Lower leg skin (tissue), 4 donors: Measurements from ENCODE around the gene NLN. TPM values are rescaled to one million over a fixed set of nuclear protein-coding genes. Genes with fewer than 3 reads are reported as not detected.
"Not testable (repeated sequence)": the region's sequence is repeated elsewhere in the genome, so short reads cannot be mapped to it uniquely, and the experiment has no call there.

Source experiments
- DNase-seq, 2 donors: peaks; one replicate each; pipeline ENCODE4 v3.0.0-alpha.2; 2019; ENCODE audit warnings: low spot score in 2 of 2
- H3K4me3 ChIP-seq: fragments of 200-600 bp; sonication (generic); 2 replicates; pipeline ENCODE4 v1.5.1; 2017; ENCODE audit warnings: mild to moderate bottlenecking, low read depth; ENCODE audit not compliant: poor library complexity, severe bottlenecking
- POLR2A ChIP-seq, 2 donors: fragments of 450-650 bp; IDR thresholded peaks; one replicate each; pipeline ENCODE4 v1.6.1; 2016 to 2017; ENCODE audit warnings: antibody characterized with exemption in 2 of 2, mild to moderate bottlenecking in 1 of 2, moderate library complexity in 1 of 2
- WGBS, 2 donors: methylation state at CpG; one replicate each; pipeline ENCODE4 v1.1.5; 2018; 5-methylcytosine and 5-hydroxymethylcytosine counted together
- intact Hi-C: fragments of 100-400 bp; cut with DNase I; formaldehyde crosslinking; loops from one replicate; pipeline ENCODE4 v1.15.0; 2023; ENCODE audit warnings: low total_unique reads
- total RNA-seq, 4 donors: library from RNA; depleted of rRNA; stranded (reverse); fragments of >200 nt; gene quantifications; one replicate each; pipeline ENCODE4 v1.1.0, GENCODE V29; 2016
- TF ChIP-seq, protein P1 (sequence below), 3 donors: fragments of 450-650 bp; IDR thresholded peaks; one replicate each; pipeline ENCODE4 v1.5.1; 2016; ENCODE audit warnings: antibody characterized with exemption in 3 of 3, mild to moderate bottlenecking in 3 of 3, moderate library complexity in 2 of 3

The NLN gene
- total RNA-seq, 4 donors from 2014 or later: 14.0 to 18.8 (median 16.4) TPM

DNA sequence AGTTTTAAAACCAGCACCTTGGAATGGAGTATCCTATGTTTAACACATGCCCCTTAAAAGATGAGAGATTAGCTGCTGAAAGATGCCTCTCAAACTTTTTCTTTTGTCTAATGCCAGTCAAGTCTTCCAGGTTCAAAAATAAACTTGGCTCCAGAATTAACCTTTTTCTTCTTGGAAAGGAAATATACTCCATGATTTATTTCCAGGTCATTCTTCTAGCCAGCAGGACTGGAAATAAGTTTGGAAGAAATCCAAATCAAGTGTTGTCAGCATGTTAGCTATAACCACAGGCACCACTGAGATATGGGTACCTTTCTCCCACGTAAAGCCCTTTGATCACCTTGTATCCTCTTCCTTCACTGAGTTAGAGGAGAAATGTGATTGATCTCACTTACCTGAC, 56.1 kb downstream of the NLN start:
- H3K4me3 ChIP-seq: no peak overlapping the region
- no peak for DNase-seq
- TF ChIP-seq POLR2A (IDR thresholded peaks at IDR 0.05): no peak
- TF ChIP-seq, protein P1, sequence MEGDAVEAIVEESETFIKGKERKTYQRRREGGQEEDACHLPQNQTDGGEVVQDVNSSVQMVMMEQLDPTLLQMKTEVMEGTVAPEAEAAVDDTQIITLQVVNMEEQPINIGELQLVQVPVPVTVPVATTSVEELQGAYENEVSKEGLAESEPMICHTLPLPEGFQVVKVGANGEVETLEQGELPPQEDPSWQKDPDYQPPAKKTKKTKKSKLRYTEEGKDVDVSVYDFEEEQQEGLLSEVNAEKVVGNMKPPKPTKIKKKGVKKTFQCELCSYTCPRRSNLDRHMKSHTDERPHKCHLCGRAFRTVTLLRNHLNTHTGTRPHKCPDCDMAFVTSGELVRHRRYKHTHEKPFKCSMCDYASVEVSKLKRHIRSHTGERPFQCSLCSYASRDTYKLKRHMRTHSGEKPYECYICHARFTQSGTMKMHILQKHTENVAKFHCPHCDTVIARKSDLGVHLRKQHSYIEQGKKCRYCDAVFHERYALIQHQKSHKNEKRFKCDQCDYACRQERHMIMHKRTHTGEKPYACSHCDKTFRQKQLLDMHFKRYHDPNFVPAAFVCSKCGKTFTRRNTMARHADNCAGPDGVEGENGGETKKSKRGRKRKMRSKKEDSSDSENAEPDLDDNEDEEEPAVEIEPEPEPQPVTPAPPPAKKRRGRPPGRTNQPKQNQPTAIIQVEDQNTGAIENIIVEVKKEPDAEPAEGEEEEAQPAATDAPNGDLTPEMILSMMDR (IDR thresholded peaks at IDR 0.05): no peak
- WGBS, 2 donors: 81 to 82% methylated on average over 1 of the region's 1 CpG
- intact Hi-C loops: no loop called here

DNA sequence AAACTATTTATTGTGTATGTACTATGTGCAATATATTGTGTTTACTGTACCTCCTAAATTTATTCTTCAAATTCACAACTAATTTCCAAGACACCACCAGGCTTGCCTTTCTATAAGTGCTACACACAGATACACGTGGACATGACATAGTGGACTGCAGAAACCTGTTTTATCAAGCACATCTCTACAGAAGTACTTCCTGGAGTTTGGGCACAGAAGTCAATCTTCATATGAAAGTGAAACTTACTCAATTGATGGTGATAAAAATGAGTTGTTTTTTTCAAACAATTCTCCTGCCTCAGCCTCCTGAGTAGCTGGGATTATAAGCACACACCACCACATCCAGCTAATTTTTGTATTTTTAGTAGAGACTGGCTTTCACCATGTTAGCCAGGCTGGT, 57.6 kb downstream of the NLN start:
- no peak for DNase-seq
- WGBS, 2 donors: 42 to 64% methylated on average over 1 of the region's 1 CpG
- intact Hi-C loops: no loop called here
- TF ChIP-seq, protein P1 (IDR thresholded peaks at IDR 0.05): no peak
- TF ChIP-seq POLR2A (IDR thresholded peaks at IDR 0.05): no peak
- no peak overlapping the region for H3K4me3 ChIP-seq

DNA sequence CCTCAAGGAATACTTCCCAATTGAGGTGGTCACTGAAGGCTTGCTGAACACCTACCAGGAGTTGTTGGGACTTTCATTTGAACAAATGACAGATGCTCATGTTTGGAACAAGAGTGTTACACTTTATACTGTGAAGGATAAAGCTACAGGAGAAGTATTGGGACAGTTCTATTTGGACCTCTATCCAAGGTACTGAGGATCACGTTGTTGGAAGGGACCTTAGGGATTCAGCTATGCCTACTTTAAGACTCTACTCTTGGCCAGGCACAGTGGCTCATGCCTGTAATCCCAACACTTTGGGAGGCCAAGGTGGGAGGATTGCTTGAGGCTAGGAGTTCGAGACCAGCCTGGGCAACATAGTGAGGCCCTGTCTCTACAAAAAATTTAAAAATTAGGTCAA, 66.3 kb downstream of the NLN start:
- DNase-seq, intact Hi-C loops, H3K4me3 ChIP-seq: not testable (repeated sequence)
- WGBS, 2 donors: 94 to 98% methylated on average over 2 of the region's 2 CpGs

DNA sequence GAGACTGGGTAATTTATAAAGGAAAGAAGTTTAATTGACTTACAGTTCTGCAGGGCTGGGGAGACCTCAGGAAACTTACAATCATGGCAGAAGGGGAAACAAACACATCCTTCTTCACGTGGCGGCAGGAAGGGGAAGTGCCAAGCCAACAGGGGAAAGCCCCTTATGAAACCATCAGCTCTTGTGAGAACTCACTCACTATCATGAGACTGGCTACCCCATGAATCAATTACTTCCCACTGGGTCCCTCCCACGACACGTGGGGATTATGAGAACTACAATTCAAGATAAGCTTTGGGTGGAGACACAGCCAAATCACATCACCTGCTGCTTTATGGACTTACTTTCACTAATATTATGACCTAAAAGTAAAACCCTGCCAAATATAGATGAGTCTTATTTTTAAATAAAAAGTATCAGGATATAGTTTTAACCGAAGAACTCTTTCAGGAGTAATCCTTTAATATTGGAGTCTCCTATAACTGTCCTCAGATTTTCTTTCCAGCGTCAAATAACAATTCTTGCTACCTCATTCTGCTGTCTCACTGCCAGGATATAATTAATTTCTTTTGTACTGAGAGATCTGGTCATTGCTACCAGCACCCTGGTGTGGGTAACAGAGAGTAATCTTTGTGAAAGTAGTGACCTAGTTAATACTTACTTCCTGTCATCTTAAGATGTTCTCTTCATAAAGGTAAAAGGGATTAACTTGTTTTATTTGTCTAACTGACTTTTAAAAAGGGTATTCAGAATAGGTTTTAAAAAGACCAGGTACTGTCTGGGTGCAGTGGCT, 68.6 kb downstream of the NLN start:
- H3K4me3 ChIP-seq: no peak overlapping the region
- TF ChIP-seq, protein P1 (IDR thresholded peaks at IDR 0.05): no peak
- TF ChIP-seq POLR2A (IDR thresholded peaks at IDR 0.05): no peak
- 74 to 81% methylated on average over 6 of the region's 6 CpGs for WGBS, 2 donors
- intact Hi-C loops: no loop called here
- no peak for DNase-seq

DNA sequence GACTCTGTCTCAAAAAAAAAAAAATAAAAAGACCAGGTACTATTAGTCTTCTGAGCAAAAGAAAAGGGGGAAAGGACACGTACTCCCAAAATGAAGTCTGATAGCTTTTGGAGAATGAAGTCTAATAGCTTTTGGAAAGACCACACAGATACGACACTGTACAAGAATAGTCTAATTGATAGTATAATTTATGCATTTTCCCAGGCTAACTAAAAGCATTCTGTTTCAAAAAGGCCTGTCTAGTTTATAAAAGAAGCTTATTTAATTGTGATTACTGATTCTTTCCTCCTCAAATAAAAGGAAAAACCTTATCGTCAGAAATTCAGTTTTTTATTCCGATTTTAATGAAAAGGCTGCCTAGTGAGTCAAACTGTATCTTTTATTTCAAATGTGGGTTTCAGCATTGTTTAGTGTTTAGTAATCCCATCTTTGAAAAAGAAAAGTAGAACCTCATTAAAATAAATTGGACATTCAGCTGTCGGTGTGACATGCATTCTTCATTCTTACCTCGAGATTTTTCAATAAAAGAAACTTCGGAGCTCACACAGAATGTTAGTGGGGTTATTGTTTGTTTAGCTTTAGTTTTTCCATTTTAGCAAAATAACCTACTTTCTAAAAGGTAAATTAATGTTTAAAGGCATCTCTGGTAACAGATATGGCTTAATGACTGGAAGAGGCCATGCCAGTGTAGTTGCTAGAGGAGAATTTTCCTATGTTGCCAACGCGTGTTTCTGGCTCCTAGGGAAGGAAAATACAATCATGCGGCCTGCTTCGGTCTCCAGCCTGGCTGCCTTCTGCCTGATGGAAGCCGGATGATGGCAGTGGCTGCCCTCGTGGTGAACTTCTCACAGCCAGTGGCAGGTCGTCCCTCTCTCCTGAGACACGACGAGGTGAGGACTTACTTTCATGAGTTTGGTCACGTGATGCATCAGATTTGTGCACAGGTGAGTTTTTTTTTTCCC, 70.0 kb downstream of the NLN start:
- no peak for DNase-seq
- 89 to 91% methylated on average over 17 of the region's 17 CpGs for WGBS, 2 donors

More for the DNA sequence above, 70.0 kb downstream of the NLN start:
- intact Hi-C loops: no loop called here
- TF ChIP-seq, protein P1 (IDR thresholded peaks at IDR 0.05): no peak
- no peak for TF ChIP-seq POLR2A (IDR thresholded peaks at IDR 0.05)
- H3K4me3 ChIP-seq: no peak overlapping the region
